Measurements from ENCODE around the gene DNAJC12.

DNA sequence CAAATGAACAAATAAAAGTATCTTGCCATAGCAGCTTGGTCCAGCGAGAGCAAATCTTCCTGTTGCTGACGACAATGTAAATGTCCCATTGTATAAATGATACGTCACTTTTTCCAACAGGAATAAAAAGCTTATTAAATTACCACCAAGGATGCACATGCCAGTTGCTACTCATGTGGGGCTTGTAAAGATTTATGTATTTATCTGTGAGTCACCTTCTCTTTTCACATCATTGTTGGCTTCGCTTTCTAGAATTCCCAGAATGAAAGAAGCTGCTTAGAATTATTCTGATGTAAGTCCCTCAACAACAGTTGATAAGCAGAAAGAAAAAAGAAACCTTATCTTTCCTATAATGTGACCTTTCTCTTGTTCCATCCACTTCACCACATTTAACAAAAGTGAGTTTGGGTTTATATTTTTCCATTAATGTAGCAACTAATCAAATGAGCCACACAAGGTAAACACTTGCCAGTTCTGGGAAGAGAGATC, 22.4 kb downstream of the DNAJC12 start:
- TF ChIP-seq, protein P1, sequence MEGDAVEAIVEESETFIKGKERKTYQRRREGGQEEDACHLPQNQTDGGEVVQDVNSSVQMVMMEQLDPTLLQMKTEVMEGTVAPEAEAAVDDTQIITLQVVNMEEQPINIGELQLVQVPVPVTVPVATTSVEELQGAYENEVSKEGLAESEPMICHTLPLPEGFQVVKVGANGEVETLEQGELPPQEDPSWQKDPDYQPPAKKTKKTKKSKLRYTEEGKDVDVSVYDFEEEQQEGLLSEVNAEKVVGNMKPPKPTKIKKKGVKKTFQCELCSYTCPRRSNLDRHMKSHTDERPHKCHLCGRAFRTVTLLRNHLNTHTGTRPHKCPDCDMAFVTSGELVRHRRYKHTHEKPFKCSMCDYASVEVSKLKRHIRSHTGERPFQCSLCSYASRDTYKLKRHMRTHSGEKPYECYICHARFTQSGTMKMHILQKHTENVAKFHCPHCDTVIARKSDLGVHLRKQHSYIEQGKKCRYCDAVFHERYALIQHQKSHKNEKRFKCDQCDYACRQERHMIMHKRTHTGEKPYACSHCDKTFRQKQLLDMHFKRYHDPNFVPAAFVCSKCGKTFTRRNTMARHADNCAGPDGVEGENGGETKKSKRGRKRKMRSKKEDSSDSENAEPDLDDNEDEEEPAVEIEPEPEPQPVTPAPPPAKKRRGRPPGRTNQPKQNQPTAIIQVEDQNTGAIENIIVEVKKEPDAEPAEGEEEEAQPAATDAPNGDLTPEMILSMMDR (IDR thresholded peaks at IDR 0.05; ENCODE audit: low read length) = no peak
- no peak for TF ChIP-seq EZH2 (IDR thresholded peaks at IDR 0.05; ENCODE audit: borderline replicate concordance, low read length)

All from OCI-LY1 (cell line).